GM12878 (cell line): ENCODE measurements around the gene GRAMD2B. TPM values are rescaled to one million over a fixed set of nuclear protein-coding genes. Genes with fewer than 3 reads are reported as not detected.

Experiments
- ATAC-seq: fragments of 200-7000 bp; cut with Tn5 transposase; 3 replicates; pipeline ENCODE4 v1.9.1; 2020; ENCODE audit warnings: mild to moderate bottlenecking, moderate library complexity
- BruUV-seq: library from RNA; stranded (reverse); fragments of 400-500 nt; replicated peaks from 2 replicates; lab custom pipeline; 2021; lab: Mats Ljungman, UMichigan
- CTCF ChIA-PET: fragments of 300-600 bp; sonication (Branson Sonifier 250); formaldehyde crosslinking; extraction: SDS; loops from one replicate; lab custom pipeline; 2021; ENCODE audit warnings: inconsistent platforms; lab: Yijun Ruan, JAX
- POLR2A ChIA-PET: fragments of 350-600 bp; formaldehyde crosslinking; extraction: SDS; loops from one replicate; lab custom pipeline; 2021; ENCODE audit warnings: inconsistent platforms; lab: Charles Lee
- RAD21 ChIA-PET: fragments of 300-600 bp; sonication (Branson Sonifier 250); formaldehyde crosslinking; loops from one replicate; lab custom pipeline; 2023; ENCODE audit warnings: antibody characterized with exemption; ENCODE audit not compliant: unreplicated experiment; lab: Charles Lee
- SMC1A ChIA-PET: fragments of 300-600 bp; sonication (Branson Sonifier 250); formaldehyde crosslinking; loops from one replicate; lab custom pipeline; 2023; ENCODE audit not compliant: unreplicated experiment, uncharacterized antibody; lab: Charles Lee
- DNase-seq: peaks from one replicate; pipeline ENCODE4 v3.0.0-alpha.2; 2011; ENCODE audit warnings: low read depth, low spot score
- FAIRE-seq: peaks from 3 replicates; lab custom pipeline; 2011; peaks lifted over from hg19 to GRCh38; lab: Jason Lieb, UNC
- H2AFZ ChIP-seq: 2 replicates; pipeline ENCODE4 v1.6.0; 2011; ENCODE audit warnings: low read depth, low read length, control low read depth; ENCODE audit not compliant: control insufficient read depth
- H3K27ac ChIP-seq: 2 replicates; pipeline ENCODE4 v1.5.1; 2011; ENCODE audit warnings: control low read depth; ENCODE audit not compliant: control insufficient read depth, insufficient read depth
- H3K27me3 ChIP-seq, 2 experiments: replicated peaks in 1 of 2; 2 replicates each; pipeline versions ENCODE4 v1.6.0 to v1.6.1; 2011; ENCODE audit warnings: low read length in 1 of 2; ENCODE audit not compliant: control insufficient read depth in 2 of 2, insufficient read depth in 2 of 2
- H3K36me3 ChIP-seq, 2 experiments: 2 replicates each; pipeline ENCODE4 v1.5.1; 2011; ENCODE audit warnings: low read length in 1 of 2; ENCODE audit not compliant: control insufficient read depth in 2 of 2, insufficient read depth in 2 of 2
- H3K4me1 ChIP-seq: 2 replicates; pipeline ENCODE4 v1.6.1; 2011; ENCODE audit warnings: mild to moderate bottlenecking, low read length, moderate library complexity, mixed read lengths; ENCODE audit not compliant: control insufficient read depth, insufficient read depth
- H3K4me2 ChIP-seq: 2 replicates; pipeline ENCODE4 v1.6.0; 2011; ENCODE audit warnings: control low read depth; ENCODE audit not compliant: control insufficient read depth, insufficient read depth
- H3K4me3 ChIP-seq: fragments of 200-600 bp; sonication (generic); 2 replicates; pipeline ENCODE4 v1.5.1; 2016
- H3K79me2 ChIP-seq: 2 replicates; pipeline ENCODE4 v1.6.0; 2011; ENCODE audit warnings: low read length; ENCODE audit not compliant: control insufficient read depth, insufficient read depth
- H3K9ac ChIP-seq: 2 replicates; pipeline ENCODE4 v1.8.0; 2011; ENCODE audit warnings: low read length, control low read depth, mixed read lengths; ENCODE audit not compliant: control insufficient read depth, insufficient read depth
- H3K9me3 ChIP-seq: replicated peaks from 3 replicates; pipeline ENCODE4 v1.5.1; 2011; ENCODE audit warnings: mild to moderate bottlenecking, low read length; ENCODE audit not compliant: control insufficient read depth, insufficient read depth
- H4K20me1 ChIP-seq: 2 replicates; pipeline ENCODE4 v1.6.0; 2011; ENCODE audit not compliant: control insufficient read depth, insufficient read depth
- BMI1 ChIP-seq: fragments of 450-650 bp; IDR thresholded peaks from 2 replicates; pipeline ENCODE4 v1.6.1; 2016; ENCODE audit warnings: mild to moderate bottlenecking, moderate library complexity, borderline replicate concordance
- CBFB ChIP-seq: IDR thresholded peaks from 2 replicates; pipeline ENCODE4 v1.6.1; 2016; ENCODE audit warnings: antibody characterized with exemption, low read depth
- EP300 ChIP-seq, 2 experiments: fragments of 150-350 bp in 1 of 2; IDR thresholded peaks; 2 replicates each; pipeline ENCODE4 v1.6.1; 2011 to 2012; ENCODE audit warnings: low read depth in 2 of 2, low read length in 2 of 2, borderline replicate concordance in 1 of 2, improper control_type of control experiment in 1 of 2, inconsistent platforms in 1 of 2; ENCODE audit not compliant: control insufficient read depth in 1 of 2
- PML ChIP-seq: IDR thresholded peaks from 2 replicates; pipeline ENCODE4 v1.6.1; 2012; ENCODE audit warnings: low read length, inconsistent platforms
- ZBTB40 ChIP-seq: fragments of 450-650 bp; IDR thresholded peaks from 2 replicates; pipeline ENCODE4 v1.6.1; 2016; ENCODE audit warnings: mild to moderate bottlenecking, moderate library complexity, borderline replicate concordance
- ZNF217 ChIP-seq: fragments of 450-650 bp; IDR thresholded peaks from 2 replicates; pipeline ENCODE4 v1.6.1; 2017; ENCODE audit warnings: antibody characterized with exemption, mild to moderate bottlenecking
- ZZZ3 ChIP-seq: IDR thresholded peaks from 2 replicates; pipeline ENCODE4 v1.6.1; 2011; ENCODE audit warnings: low read depth; ENCODE audit not compliant: control insufficient read depth, insufficient read length
- in situ Hi-C: fragments of 300-500 bp; cut with MboI; formaldehyde crosslinking; loops from 9 replicates; pipeline ENCODE4 v1.14.3; 2018; ENCODE audit warnings: mixed read lengths
- intact Hi-C: fragments of 100-400 bp; cut with micrococcal nuclease; formaldehyde crosslinking; loops from one replicate; pipeline ENCODE4 v1.14.2; 2022; ENCODE audit not compliant: unreplicated experiment
- polyA plus RNA-seq, 11 experiments: library from polyadenylated mRNA; depleted of rRNA in 4 of 11; unstranded in 6 of 11; stranded (reverse) in 5 of 11; fragments of >200 nt; fragmentation: Nextera tagmentation in 4 of 11; fragmentation: Illumina TruSeq in 1 of 11; extraction: Ambion mirVana in 4 of 11; extraction: Trizol in 1 of 11; gene quantifications; 1 replicate in 1 of 11; 2 replicates in 10 of 11; pipeline versions ENCODE4 v1.2.1 to v1.2.3, GENCODE V29; 2011 to 2016; ENCODE audit warnings: inconsistent platforms in 2 of 11, missing spikeins in 2 of 11, low read depth in 1 of 11
- total RNA-seq, 4 experiments: library from RNA; depleted of rRNA in 3 of 4; stranded (reverse); fragments of >200 nt in 3 of 4; fragmentation: Illumina TruSeq in 1 of 4; extraction: Trizol in 1 of 4; gene quantifications; 2 replicates each; pipeline versions ENCODE4 v1.2.1 to v1.2.3, GENCODE V29; 2013 to 2021
- TF ChIP-seq, protein P1 (sequence below): fragments of 450-650 bp; conservative IDR thresholded peaks from 2 replicates; pipeline ENCODE4 v1.6.1; 2017; ENCODE audit warnings: mild to moderate bottlenecking, moderate library complexity

The GRAMD2B gene
- total and polyA plus RNA-seq, 10 of the 15 experiments (the other 5 are each of a cell fraction or from before 2014, with no cell fraction given) = 1.9 to 21.5 (median 8.4) TPM

GRCh38 chr5:126527892-126528291 lies 104.7 kb downstream of the GRAMD2B start:
- intact Hi-C loops (no loop called here), in situ Hi-C loops (no loop called here)
- SMC1A ChIA-PET = interaction anchor here (0.7 to 2.1 kb wide), 4 partner anchors 15 to 190 kb away, joined by 3 to 4 read pairs (median 4); no protein-coding TSS in a partner anchor
- no peak overlapping the region for H3K4me2 ChIP-seq
- POLR2A ChIA-PET = no interaction called here
- no peaks in the 10 kb centered on the region for H4K20me1 ChIP-seq
- BruUV-seq = no TSS peak
- TF ChIP-seq EP300 (IDR thresholded peaks at IDR 0.05; ENCODE audit: borderline replicate concordance in 1 of 2, control insufficient read depth in 1 of 2, low read depth in 2 of 2, low read length in 2 of 2) (no peak), ZBTB40 (no peak), BMI1 (no peak), PML (no peak), CBFB (no peak), ZZZ3 (no peak), ZNF217 (no peak)
- TF ChIP-seq, protein P1, sequence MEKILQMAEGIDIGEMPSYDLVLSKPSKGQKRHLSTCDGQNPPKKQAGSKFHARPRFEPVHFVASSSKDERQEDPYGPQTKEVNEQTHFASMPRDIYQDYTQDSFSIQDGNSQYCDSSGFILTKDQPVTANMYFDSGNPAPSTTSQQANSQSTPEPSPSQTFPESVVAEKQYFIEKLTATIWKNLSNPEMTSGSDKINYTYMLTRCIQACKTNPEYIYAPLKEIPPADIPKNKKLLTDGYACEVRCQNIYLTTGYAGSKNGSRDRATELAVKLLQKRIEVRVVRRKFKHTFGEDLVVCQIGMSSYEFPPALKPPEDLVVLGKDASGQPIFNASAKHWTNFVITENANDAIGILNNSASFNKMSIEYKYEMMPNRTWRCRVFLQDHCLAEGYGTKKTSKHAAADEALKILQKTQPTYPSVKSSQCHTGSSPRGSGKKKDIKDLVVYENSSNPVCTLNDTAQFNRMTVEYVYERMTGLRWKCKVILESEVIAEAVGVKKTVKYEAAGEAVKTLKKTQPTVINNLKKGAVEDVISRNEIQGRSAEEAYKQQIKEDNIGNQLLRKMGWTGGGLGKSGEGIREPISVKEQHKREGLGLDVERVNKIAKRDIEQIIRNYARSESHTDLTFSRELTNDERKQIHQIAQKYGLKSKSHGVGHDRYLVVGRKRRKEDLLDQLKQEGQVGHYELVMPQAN = no peak
- H3K27ac ChIP-seq = no peak overlapping the region
- FAIRE-seq (no peak), DNase-seq (no peak), ATAC-seq (no peak)
- no peaks in the 10 kb centered on the region for H3K4me1 ChIP-seq
- no peak overlapping the region for H3K9ac ChIP-seq
- CTCF ChIA-PET = interaction anchor here (1.2 kb wide), 1 partner anchor 28 kb away, joined by 4 read pairs; no protein-coding TSS in a partner anchor
- H3K36me3 ChIP-seq = no peaks in the 10 kb centered on the region
- no peak overlapping the region for H2AFZ ChIP-seq
- H3K9me3 ChIP-seq = no peaks in the 10 kb centered on the region; the same call in 2 of the 3 replicates
- no peak overlapping the region for H3K4me3 ChIP-seq
- RAD21 ChIA-PET = interaction anchor here (1.4 kb wide), 1 partner anchor 12 kb away, joined by 3 read pairs; no protein-coding TSS in a partner anchor
- H3K79me2 ChIP-seq = no peaks in the 10 kb centered on the region
- no peaks in the 10 kb centered on the region for H3K27me3 ChIP-seq
